ENCODE results near the gene C7orf33.

- TF ChIP-seq CTCF (IDR thresholded peaks at IDR 0.05) (no peak), KDM1A (IDR thresholded peaks at IDR 0.05; ENCODE audit: low read depth) (no peak), NR3C1 (IDR thresholded peaks at IDR 0.05) (no peak), PBX3 (IDR thresholded peaks at IDR 0.05) (no peak), POLR2A (IDR thresholded peaks at IDR 0.05; ENCODE audit: low read length) (no peak), EP300 (IDR thresholded peaks at IDR 0.05) (no peak), HDAC2 (IDR thresholded peaks at IDR 0.05) (no peak), POLR2AphosphoS2 (conservative IDR thresholded peaks at IDR 0.05; ENCODE audit: low read length) (no peak), TP53 (CRISPR knock-in tag; IDR thresholded peaks at IDR 0.05) (no peak), CEBPB (IDR thresholded peaks at IDR 0.05) (no peak), USF2 (IDR thresholded peaks at IDR 0.05) (no peak), CHD4 (IDR thresholded peaks at IDR 0.05; ENCODE audit: borderline replicate concordance) (no peak)
- TF ChIP-seq, protein P1, sequence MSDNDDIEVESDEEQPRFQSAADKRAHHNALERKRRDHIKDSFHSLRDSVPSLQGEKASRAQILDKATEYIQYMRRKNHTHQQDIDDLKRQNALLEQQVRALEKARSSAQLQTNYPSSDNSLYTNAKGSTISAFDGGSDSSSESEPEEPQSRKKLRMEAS (IDR thresholded peaks at IDR 0.05), result no peak
Measured at GRCh38 chr7:148561099-148561498, 29.5 kb upstream of the C7orf33 start.

Data from A549 (cell line).